Colonic mucosa (tissue), 4 donors: Measurements from ENCODE around the gene PRICKLE1. TPM values are rescaled to one million over a fixed set of nuclear protein-coding genes. Genes with fewer than 3 reads are reported as not detected.

ENCODE experiments used
- DNase-seq: peaks from one replicate; pipeline ENCODE4 v3.0.0-alpha.2; 2020
- H3K27ac ChIP-seq: fragments of 200-600 bp; one replicate; pipeline ENCODE4 v1.8.0; 2021
- H3K27me3 ChIP-seq: fragments of 200-600 bp; one replicate; pipeline ENCODE4 v1.8.0; 2021
- H3K36me3 ChIP-seq: fragments of 200-600 bp; one replicate; pipeline ENCODE4 v1.8.0; 2021
- H3K4me1 ChIP-seq: fragments of 200-600 bp; one replicate; pipeline ENCODE4 v1.8.0; 2021; ENCODE audit warnings: mild to moderate bottlenecking
- H3K4me3 ChIP-seq: fragments of 200-600 bp; one replicate; pipeline ENCODE4 v1.8.0; 2021
- H3K9ac ChIP-seq, 2 donors: one replicate each; pipeline ENCODE4 v1.7.0; 2013; ENCODE audit warnings: control low read depth in 2 of 2, low read depth in 2 of 2, low read length in 2 of 2
- H3K9me3 ChIP-seq: fragments of 200-600 bp; one replicate; pipeline ENCODE4 v1.8.0; 2021
- CTCF ChIP-seq: fragments of 200-600 bp; IDR thresholded peaks from one replicate; pipeline ENCODE4 v1.8.0; 2022; ENCODE audit warnings: antibody characterized with exemption, mild to moderate bottlenecking
- intact Hi-C: fragments of 100-400 bp; cut with DNase I; formaldehyde crosslinking; loops from one replicate; pipeline ENCODE4 v1.14.1; 2022
- total RNA-seq, 2 donors: library from RNA; stranded (reverse); fragmentation: NEBNext Ultra II Directional in 1 of 2; extraction: Animal tissue kit (Norgen Biotek cat#: 25700) in 1 of 2; gene quantifications; one replicate each; pipeline ENCODE4 v1.2.1, GENCODE V29; 2021
- donor health status: healthy.
- donor health status: DM: no; HTN: no; CAD: no.
- donor health status: DM: no; HTN: no; CAD: no.

PRICKLE1 gene
- total RNA-seq, 2 donors from 2014 or later: 1.1 to 2.9 TPM

- Histone ChIP-seq H3K9ac (no peak overlapping the region), H3K4me3 (no peak overlapping the region), H3K4me1 (no peaks in the 10 kb centered on the region), H3K27me3 (no peaks in the 10 kb centered on the region), H3K27ac (no peak overlapping the region), H3K9me3 (no peaks in the 10 kb centered on the region), H3K36me3 (no peaks in the 10 kb centered on the region)
- no peak for TF ChIP-seq CTCF
- DNase-seq: no peak
- intact Hi-C loops: no loop called here
Observed at GRCh38 chr12:42606471-42606870, 16.9 kb upstream of the PRICKLE1 start.

- no peaks in the 10 kb centered on the region for H3K9me3 ChIP-seq
Observed at GRCh38 chr12:42605685-42606084, 16.1 kb upstream of the PRICKLE1 start.

GRCh38 chr12:42603246-42603990 is 13.9 kb upstream of the PRICKLE1 start:
- no peak overlapping the region for H3K4me3 ChIP-seq
- TF ChIP-seq CTCF: no peak
- H3K27ac ChIP-seq: no peak overlapping the region
- H3K9me3 ChIP-seq: no peaks in the 10 kb centered on the region
- H3K36me3 ChIP-seq: no peaks in the 10 kb centered on the region
- H3K4me1 ChIP-seq: no peaks in the 10 kb centered on the region
- H3K27me3 ChIP-seq: no peaks in the 10 kb centered on the region
- intact Hi-C loops: no loop called here
- H3K9ac ChIP-seq: no peak overlapping the region
- no peak for DNase-seq

More at GRCh38 chr12:42605685-42606084, 16.1 kb upstream of the PRICKLE1 start:
- intact Hi-C loops: no loop called here
- no peak for TF ChIP-seq CTCF
- Histone ChIP-seq H3K27me3 (no peaks in the 10 kb centered on the region), H3K9ac (no peak overlapping the region), H3K4me3 (no peak overlapping the region), H3K27ac (no peak overlapping the region), H3K36me3 (no peaks in the 10 kb centered on the region), H3K4me1 (no peaks in the 10 kb centered on the region)
- DNase-seq: no peak

- peaks cover 16% of the 10 kb centered on the region for H3K27me3 ChIP-seq
Observed at GRCh38 chr12:42593874-42594273, 4.3 kb upstream of the PRICKLE1 start.

GRCh38 chr12:42590330-42590934 is 886 bp upstream of the PRICKLE1 start:
- H3K9ac ChIP-seq: peak overlapping the region; percentile 19 to 57
- H3K4me1 ChIP-seq: no peaks in the 10 kb centered on the region
- no peak overlapping the region for H3K27ac ChIP-seq
- H3K36me3 ChIP-seq: no peaks in the 10 kb centered on the region
- no peak for TF ChIP-seq CTCF
- H3K9me3 ChIP-seq: no peaks in the 10 kb centered on the region
- intact Hi-C loops: loop anchor here (5.0 kb wide), 1 partner anchor 108 kb away; no protein-coding TSS in a partner anchor
- peak overlapping the region; percentile 62 for H3K4me3 ChIP-seq
- DNase-seq: peak; percentile 25
- H3K27me3 ChIP-seq: peaks cover 34% of the 10 kb centered on the region

More at GRCh38 chr12:42593874-42594273, 4.3 kb upstream of the PRICKLE1 start:
- no peak for DNase-seq
- TF ChIP-seq CTCF: no peak
- Histone ChIP-seq H3K9me3 (no peaks in the 10 kb centered on the region), H3K4me3 (no peak overlapping the region), H3K27ac (no peak overlapping the region), H3K9ac (no peak overlapping the region), H3K4me1 (no peaks in the 10 kb centered on the region), H3K36me3 (no peaks in the 10 kb centered on the region)
- intact Hi-C loops: loop anchor here (5.0 kb wide), 1 partner anchor 112 kb away; no protein-coding TSS in a partner anchor
